GM18858 (cell line): ENCODE measurements around the gene DNLZ.
"Not testable (repeated sequence)": the region's sequence is repeated elsewhere in the genome, so short reads cannot be mapped to it uniquely, and the experiment has no call there.

Experiments
- ATAC-seq: cut with Tn5 transposase; IDR thresholded peaks from one replicate; pipeline ENCODE4 v1.9.1; 2021; ENCODE audit not compliant: unreplicated experiment

Gene DNLZ

DNA sequence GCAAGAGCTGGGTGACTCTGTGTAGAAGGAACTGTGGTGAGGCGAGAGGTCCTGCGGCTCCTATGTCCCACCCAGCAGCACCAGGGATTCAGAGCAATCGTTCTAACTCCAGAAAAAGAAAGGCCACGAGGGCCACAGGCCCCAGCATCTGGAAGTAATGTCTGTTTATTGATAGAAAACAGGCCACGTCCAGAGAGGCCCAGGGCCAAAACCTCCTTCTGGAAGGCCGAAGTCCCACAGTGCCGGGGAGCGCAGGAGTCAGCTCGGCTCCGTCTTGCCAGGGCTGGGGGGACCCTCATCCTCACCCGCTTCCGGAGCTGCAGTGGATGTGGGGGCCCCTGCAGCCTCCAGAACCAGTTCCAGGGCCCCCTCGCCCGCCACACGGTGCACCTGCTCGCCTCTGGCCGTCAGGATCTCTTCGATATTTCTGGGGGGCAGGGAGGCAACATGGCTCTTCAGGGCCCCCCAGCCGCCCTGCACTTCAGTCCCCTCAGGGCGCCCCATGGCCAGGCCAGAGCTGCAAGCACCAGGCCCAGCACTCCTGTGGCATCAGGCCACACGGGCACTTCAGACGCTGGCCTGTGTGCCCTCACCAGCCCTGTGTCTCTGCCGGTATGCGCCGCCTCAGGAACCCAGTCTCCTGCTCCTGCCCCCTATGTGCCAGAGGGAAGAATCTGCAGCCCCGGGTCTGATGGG lies 1.6 kb downstream of the DNLZ start:
- no peak for ATAC-seq

DNA sequence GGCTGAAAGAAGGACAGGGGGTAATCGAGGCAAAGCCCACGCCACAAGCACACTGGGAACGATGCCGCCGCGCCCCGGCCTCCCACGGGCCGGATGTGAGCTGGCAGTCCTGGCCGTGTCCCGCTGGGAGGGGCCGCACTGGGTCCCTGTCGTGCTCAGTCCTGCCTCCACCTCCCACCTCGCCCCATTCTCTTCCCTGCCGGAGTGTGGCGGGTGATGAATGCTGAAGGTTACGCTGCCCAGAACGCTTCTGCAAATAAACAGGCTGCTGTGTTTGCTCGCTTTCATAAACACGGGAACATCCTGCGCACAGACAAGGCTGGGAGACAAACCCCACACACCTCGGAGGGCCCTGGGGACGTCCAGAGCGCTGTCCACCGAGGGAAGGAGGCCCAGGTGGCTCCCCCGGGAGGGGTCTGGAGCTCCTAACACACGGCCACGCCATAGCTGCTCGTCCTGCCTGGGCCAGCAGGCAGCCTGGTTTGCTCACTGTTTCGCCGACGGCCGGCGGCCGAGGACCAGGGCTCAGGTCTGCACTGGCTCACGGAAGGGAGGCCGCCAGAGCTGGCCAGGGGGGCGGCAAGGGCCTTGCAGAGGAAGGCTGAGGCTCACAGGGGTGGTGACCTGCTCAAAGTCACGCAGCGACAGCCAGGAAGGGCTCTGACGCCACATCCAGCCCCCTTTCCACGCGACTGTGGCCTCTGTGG lies 2.3 kb downstream of the DNLZ start:
- ATAC-seq, result no peak

DNA sequence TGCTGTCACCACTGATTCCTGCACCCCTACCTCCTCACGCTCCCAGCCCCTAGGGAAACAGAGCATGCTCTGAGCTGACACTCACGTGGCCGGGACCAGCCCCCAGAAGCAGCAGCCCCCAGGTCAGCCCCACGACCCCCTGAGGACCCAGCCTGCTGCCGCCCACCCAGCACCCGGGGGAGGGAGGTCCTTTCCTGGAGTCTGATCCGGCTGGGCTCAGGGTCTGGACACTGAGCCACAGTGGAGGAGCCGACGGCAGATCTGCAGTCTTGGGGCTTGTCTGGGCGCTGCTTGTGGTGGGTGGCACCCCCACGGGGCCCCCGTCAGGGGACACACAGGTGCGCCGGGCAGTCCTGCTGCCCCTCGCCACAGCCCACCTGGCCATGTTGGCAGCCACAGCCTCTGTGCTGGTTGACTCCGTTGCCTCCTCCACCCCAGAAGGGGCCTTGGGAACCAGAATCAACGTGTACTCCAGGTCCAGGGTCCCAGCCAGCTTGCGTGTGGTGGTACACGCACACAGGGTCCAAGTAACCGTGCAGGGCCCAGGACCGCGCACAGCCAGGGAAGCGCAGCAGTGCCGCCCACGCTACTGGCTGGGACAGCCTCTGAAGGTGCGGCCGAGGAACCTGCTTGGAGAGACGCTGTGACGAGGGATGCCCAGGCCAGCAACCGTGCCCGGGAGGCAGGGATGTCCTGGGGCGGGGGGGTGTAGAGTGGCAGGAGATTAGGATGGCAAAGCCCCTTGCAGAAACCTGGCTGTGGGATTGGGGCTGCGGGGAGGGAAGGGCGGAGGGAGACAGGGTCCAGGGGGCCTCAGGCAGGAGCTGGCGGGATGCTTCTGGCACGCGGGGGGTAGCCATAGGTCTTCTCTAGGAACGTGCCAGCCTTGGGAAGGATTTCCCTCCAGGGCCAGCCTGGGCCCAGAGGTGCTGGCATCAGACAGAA lies 3.5 kb downstream of the DNLZ start:
- no peak for ATAC-seq

DNA sequence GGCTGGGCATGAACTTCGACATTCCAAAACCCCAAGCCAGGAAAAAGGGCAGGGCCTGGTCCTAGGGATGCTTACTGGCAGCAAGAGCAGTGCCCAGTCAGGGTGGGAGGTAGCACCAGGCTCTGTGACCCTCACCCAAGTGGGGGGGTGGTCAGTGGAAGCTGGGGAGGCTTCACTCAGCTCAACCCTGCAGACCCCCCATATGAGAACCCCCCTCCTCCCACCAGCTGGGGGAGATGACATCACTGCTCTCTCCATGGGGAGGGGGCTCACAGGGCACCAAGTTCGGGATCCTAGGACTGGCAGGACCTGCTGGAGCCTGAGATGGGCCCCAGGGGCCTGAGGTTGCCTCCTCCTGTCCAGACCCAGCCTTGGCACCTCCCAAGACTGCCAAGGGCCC lies 4.7 kb downstream of the DNLZ start:
- ATAC-seq, result no peak

DNA sequence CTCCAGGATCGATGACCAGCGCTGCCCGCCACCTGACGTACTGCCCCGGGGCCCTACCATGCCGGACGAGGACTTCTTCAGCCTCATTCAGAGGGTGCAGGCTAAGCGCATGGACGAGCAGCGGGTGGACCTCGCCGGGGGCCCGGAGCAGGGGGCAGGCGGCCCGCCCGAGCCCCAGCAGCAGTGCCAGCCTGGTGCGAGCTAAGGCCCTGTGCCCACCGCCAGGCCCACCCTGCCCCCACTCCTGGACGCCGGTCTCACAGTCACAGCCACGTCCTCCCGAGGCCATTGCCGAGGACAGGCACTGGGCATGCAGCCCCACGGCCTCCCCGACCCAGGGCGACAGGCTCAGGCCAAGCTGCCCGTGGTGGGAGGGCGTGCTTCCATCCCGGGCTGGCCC lies 5.5 kb downstream of the DNLZ start:
- ATAC-seq, result no peak

DNA sequence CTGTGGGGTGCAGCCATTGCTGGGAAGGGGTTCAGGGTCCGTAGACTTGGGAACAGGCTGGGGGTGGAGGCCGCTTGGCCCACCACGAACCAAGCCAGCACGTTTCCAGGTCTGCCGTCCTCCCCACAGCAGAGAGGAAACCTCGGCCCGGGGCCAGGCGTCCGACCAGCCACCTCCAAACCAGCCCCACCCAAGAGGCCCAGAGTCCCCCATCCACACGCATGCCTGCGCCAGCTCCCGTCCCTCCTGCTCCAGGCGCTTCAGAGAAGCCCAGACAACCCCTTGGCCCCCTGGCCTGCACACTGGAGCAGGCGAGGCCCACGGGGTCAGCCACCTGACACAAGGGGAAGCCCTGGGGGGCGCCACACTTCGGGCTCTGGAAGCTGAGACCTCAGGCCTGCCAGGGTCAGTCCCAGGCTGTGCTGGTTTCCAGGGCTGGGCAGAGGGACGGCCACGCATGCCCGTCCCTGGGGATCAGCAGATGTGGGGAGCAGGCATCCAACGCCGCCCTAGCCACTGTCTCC lies 6.3 kb downstream of the DNLZ start:
- ATAC-seq, result no peak

DNA sequence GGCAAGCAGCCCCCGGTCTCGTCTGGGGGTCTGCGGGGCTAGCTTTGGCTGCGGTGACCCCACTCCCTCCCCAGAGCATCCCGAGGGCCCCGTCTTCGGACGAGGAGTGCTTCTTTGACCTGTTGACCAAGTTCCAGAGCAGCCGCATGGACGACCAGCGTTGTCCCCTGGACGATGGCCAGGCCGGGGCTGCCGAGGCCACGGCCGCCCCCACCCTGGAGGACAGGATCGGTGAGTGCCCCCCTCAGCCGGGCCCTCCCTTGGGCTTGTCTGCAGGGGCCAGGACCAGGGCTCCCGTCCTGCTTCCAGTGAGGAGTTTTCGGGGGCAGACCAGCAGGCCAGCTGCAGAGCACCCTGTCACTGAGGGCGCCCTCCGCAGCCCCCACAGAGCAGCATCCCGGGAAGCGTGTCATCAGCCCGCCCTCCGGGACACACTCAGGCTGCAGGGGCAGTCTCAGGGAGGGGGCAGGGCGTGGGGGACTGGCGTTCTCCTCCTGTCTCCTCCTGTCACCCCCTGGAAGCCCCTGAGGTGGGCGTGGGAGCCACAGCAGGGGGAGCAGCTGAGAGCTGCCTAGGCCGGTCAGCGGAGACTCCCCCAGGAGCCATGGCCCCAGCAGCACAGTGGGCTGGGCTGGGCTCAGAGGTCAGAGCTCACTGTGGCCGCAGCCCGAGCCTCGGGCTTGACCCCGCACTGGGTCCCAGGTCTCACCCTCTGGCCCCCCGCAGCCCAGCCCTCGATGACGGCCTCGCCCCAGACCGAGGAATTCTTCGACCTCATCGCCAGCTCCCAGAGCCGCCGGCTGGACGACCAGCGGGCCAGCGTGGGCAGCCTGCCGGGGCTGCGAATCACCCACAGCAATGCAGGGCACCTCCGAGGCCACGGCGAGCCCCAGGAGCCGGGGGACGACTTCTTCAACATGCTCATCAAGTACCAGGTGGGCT lies 7.7 kb downstream of the DNLZ start:
- no peak for ATAC-seq

DNA sequence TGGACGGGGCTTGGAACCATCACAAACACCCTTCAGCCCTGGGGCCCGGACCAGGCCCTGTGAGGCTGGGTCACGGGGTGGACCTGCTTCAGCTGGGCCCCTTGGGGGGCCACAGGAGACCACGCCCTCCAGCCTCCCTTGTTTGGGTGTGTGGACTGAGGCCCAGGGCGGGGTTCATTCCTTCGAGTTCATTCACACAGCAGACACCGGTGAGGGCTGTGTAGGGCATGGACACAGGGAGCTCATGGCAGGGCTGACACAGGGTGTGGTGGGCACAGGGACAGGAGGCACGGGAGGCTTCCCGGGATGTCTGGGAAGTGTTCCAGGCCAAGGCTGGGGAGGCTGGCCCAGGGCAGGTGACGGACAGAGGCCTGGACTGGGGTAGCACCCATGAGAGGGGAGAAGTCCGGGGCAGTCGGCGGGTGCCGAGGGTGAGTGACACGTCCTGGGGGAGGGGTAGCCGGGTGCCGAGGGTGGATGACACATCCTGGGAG lies 8.9 kb downstream of the DNLZ start:
- no peak for ATAC-seq

DNA sequence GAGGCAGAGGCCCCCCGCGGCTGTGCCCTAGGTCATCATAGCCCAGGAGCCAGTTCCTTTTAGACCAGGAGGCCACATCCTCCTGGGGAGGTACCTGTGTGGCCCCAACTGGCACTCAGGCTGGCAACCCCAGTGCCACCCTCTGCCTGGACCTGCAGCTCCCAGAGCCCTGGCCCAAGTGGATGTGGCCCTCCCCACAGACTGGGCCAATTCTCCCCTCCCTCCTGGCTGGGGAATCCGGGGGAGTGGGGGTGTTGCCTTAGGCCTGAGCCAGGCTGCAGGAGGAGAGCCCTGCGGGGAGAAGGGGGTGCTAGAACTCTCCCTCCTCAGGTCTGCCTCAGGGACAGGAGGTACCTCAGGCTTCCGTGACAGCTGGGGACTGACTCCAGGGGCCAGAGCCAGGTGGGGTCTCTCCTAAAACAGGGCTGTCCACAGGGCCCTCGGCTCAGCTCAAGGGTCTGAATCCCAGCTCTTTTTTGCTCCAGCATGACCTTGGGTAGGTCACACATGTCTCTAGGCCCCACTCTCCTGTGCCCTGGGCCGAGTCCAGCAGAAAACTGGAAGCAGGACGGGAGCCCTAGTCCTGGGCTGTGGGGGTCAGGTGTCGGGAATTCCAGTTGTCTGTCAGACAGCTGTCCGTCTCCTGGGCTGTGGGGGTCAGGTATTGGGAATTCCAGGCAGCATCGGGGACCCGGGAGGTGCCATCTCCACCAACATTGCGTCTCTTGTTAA lies 9.6 kb downstream of the DNLZ start:
- no peak for ATAC-seq

DNA sequence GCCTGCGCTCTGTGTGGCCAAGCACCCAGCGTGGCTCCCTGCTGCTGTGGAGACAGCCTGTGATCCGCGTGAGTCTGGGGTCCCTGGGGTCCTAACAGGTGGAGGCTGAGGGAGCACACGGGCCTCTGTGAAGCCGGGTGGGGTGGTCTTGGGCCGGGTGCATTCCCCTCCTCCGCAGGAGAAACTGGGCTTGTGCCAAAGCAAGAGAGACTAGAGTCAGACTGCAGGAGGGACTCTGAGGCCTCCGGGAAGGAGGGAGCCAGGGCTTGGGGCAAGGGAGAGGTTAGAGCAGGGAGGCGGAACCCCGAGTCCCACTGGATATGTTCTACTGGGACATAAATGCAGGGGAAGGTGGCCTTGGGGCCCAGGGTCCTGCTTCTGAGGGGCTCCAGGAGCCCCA lies 10.5 kb downstream of the DNLZ start:
- no peak for ATAC-seq

DNA sequence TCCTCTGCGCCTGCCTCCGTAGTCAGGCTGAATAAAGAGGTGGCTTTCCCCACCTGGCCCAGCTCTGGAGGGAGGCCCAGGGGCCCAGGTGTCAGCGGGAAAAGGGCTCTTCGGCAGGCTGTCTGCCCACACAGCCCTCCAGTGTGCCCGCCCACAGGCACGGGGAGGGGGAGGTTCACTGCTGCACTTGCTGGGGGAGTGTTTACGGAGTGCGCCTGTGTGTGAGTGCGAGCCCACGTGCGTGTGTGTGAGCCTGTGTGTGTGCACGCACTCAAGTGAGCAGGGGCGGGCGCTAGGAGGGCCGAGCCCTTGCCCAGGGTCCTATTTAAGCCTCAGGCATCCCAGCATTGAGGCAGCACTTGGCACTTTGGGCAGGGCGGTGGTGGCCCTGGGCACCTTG lies 10.9 kb downstream of the DNLZ start:
- no peak for ATAC-seq

DNA sequence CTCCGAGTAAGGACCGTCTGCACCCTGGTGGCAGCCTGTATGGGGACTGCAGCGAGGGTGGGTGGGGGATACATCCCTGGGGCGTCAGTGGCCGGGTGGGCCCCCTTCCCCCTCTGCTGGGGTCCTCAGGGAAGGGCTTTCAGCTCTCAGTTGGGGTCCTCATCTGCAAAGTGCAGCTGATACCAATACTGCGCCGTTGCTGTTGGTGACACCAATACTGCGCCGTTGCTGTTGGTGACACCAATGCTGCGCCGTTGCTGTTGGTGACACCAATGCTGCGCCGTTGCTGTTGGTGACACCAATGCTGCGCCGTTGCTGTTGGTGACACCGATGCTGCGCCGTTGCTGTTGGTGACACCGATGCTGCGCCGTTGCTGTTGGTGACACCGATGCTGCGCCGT lies 11.7 kb downstream of the DNLZ start:
- ATAC-seq, result not testable (repeated sequence)

DNA sequence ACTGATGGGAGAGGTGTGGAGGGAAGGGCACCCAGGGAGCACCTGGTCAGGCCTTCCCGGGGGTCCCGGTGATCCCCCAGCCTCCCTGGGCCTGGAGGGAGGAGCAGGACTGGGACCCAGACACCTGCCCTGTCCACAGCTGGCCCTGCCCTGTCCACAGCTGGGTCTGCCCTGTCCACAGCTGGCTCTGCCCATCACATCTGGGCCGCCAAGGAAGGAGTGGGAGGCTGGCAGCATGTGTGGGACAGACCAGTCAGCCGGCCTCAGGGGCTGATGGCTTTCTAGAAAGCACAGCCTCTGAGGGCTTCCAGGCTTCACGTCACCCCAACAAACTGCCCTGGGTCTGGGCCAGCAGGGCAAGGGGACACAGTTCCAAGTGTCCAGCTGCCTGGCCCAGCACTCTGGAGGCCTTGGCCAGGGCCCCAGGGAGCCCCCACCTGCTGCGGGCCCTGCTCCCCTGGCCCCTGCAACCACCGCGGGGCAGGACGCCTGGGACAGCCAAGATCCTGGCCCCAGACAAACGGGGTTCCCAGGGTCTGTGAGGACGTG lies 12.2 kb downstream of the DNLZ start:
- no peak for ATAC-seq

DNA sequence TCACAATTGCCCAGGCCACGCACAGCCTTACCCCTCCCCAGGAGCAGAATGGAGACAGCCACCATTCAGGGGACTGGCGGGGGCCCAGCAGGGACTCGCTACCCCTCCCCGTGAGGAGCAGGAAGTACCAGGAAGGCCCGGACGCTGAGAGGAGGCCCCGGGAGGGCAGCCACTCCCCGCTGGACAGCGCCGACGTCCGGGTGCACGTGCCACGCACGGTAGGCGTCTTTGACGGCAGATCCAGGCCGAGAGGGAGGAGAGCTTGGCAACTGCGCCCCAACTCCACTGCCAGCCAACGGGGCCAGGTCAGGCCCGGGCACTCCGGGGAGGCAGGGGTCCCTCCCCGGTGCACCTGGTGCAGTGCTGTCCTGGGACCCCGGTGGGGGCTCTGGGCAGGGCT lies 14.0 kb downstream of the DNLZ start:
- no peak for ATAC-seq

DNA sequence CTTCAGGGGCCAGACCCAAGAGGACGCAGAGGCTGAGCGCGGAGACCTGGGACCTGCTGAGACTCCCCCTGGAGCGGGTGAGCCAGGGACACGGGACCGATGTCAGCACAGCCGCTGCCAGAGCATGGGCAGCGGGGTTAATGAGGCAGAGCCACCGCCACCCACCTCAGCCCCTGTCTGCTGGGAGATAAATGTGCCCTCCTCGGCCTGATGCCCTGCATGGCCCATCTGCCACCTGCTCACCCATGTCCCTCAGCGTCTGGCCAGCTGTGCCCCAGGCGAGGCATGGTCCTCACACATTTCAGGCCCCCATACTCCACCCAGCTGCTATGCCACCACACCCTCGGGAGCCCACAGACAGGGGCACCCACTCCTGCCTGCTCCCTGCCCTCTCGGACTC lies 14.9 kb downstream of the DNLZ start:
- ATAC-seq, result no peak

DNA sequence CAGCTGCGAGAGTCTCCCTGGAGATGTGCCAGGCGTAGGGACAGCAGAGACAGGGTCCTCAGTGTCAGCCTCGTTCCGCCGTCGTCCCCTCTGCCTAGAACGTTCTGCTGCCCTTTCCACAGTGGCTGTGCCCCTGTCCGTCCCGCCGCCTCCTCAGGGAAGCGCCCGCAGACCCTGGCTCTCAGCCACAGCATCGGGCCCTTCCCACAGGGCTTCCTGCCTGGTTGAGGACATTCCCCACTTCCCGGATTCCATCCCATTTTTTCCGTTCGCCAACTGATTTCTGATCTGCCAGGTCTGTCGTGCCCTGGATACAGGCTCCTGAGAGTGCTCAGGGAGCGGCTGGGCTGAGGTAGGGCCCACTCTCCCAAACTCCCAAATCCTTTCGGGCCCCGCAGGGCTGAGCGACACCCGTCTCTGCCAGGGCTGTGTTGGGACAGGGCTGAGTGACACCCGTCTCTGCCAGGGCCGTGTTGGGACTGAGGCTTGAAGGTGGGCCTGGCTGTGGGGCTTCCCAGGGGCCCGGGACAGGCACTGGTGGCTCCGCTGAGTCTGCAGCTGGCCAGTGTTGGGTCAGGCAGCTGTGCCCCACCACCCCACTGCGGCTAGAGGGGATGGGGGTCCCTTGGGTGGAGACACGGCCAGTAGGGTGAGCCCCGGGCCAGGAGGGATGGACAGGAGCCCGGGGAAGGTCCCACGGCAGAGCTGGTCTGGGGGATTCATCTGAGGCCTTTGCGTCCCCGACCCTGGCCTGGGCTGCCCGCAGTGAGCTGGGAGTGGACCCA lies 15.9 kb downstream of the DNLZ start:
- ATAC-seq, result no peak

DNA sequence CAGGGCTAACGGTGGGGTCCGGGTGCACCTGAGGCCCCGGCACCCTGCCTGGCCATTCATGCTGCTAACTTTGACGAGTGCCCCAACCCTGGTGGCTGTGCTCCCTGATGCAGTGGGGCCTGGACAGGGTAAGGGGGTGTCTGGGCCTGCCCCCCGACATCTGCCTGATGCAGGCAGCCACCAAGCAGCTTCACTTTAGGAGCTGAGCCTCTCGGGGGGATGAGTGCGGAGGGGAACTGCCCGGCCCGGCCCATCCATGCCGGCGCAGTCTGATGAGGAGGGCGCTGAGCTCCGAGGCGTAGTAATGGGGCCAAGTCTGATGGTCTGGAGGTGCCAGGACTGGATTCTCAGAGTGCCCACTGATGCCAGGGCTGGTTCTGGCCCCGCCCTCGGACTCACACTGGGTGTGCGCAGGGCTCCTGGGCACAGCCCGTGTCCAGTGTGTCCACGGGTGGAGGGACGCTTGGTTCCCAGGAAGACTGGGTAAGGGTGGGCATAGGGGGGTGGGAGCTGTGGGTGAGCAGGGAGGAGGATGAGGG lies 16.5 kb downstream of the DNLZ start:
- no peak for ATAC-seq

DNA sequence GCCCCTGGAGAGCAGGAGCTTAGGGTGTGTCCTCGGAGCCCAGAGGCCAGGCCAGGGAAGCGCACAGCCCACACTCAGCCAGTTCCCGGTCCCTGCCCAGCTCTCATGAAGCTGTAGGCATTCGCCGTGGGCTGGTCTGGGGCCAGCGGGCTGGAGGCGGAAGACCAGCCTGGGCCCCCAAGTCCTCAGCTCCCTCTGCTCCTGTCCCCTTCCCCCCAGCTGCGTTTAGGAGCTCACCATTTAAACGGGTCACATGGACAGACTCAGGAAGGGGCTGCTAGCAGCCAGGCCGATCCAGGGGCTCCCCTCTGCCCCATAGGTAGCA lies 17.4 kb downstream of the DNLZ start:
- ATAC-seq, result no peak
